ENCODE results near the gene AGMO.

DNA sequence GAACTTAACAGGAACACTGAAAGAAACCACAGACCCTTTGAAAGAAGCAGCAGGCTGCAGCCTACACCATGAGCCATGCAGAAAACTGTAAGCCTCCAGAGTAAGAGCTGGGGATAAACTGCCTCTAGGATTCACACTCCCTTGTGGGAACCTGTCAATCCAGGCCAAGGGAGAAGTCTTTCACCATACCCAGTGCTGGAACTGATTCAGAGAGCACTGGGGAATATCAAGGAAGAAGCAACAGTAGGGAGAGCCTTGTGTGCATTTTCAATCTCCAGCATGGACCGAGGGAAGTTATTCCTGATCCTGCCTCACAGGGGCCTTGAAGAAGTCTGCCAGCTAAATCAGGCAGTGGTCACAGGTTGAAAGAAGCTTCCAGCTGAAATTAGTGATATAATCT is 282.2 kb downstream of the AGMO start:
- no peak for TF ChIP-seq POLR2A (IDR thresholded peaks at IDR 0.05; ENCODE audit: low read depth, low read length)
- TF ChIP-seq POLR2AphosphoS5 (IDR thresholded peaks at IDR 0.05; ENCODE audit: low read depth, low read length), result no peak
- TF ChIP-seq TAF1 (IDR thresholded peaks at IDR 0.05; ENCODE audit: borderline replicate concordance, low read depth, low read length), result no peak
